WTC11 (cell line): ENCODE data around the gene FLT3. TPM values are rescaled to one million over a fixed set of nuclear protein-coding genes. Genes with fewer than 3 reads are reported as not detected.

ENCODE experiments used
- ATAC-seq: fragments of 200-7000 bp; cut with Tn5 transposase; 2 replicates; pipeline ENCODE4 v1.10.0; 2021; ENCODE audit warnings: mild to moderate bottlenecking, moderate library complexity
- CTCF ChIA-PET: fragments of 300-600 bp; sonication (Branson Sonifier 250); formaldehyde crosslinking; loops from one replicate; lab custom pipeline; 2021; ENCODE audit warnings: antibody characterized with exemption; lab: Charles Lee
- POLR2A ChIA-PET: fragments of 350-600 bp; sonication (Branson Sonifier 250); formaldehyde crosslinking; loops from one replicate; lab custom pipeline; 2021; ENCODE audit warnings: antibody characterized with exemption; lab: Charles Lee
- DNase-seq: peaks from one replicate; pipeline ENCODE4 v3.0.0; 2021; ENCODE audit warnings: low spot score
- H3K27ac Mint-ChIP-seq: 2 replicates; pipeline ENCODE4 v1.8.0; 2021; ENCODE audit warnings: mixed read lengths
- H3K27me3 Mint-ChIP-seq: 2 replicates; pipeline ENCODE4 v1.8.0; 2021; ENCODE audit warnings: low read depth, mild to moderate bottlenecking, moderate library complexity, mixed read lengths
- H3K36me3 Mint-ChIP-seq: 2 replicates; pipeline ENCODE4 v1.8.0; 2021; ENCODE audit warnings: mixed read lengths
- H3K4me1 Mint-ChIP-seq: 2 replicates; pipeline ENCODE4 v1.8.0; 2022; ENCODE audit warnings: mixed read lengths
- H3K4me3 Mint-ChIP-seq: 2 replicates; pipeline ENCODE4 v1.8.0; 2021; ENCODE audit warnings: mild to moderate bottlenecking, moderate library complexity, mixed read lengths
- H3K9me3 Mint-ChIP-seq: 2 replicates; pipeline ENCODE4 v1.8.0; 2021; ENCODE audit warnings: mixed read lengths
- CBFB ChIP-seq: sonication (generic); formaldehyde crosslinking; IDR thresholded peaks from 2 replicates; pipeline ENCODE4 v1.8.1; 2022; ENCODE audit warnings: mild to moderate bottlenecking, low read depth, missing genetic modification reagents
- CREB1 ChIP-seq: sonication (generic); formaldehyde crosslinking; IDR thresholded peaks from 2 replicates; pipeline ENCODE4 v1.8.0; 2023; ENCODE audit warnings: mild to moderate bottlenecking, missing genetic modification reagents
- CREM ChIP-seq: sonication (generic); formaldehyde crosslinking; IDR thresholded peaks from 2 replicates; pipeline ENCODE4 v1.8.1; 2022; ENCODE audit warnings: mild to moderate bottlenecking, missing genetic modification reagents, moderate library complexity
- FOXP4 ChIP-seq: sonication (generic); formaldehyde crosslinking; IDR thresholded peaks from 2 replicates; pipeline ENCODE4 v1.8.0; 2022; ENCODE audit warnings: mild to moderate bottlenecking, missing genetic modification reagents
- HMGA2 ChIP-seq: fragments of 250-450 bp; sonication (Bioruptor Pico); IDR thresholded peaks from 2 replicates; pipeline ENCODE4 v1.4.0; 2021; ENCODE audit warnings: mild to moderate bottlenecking, moderate library complexity
- NFATC4 ChIP-seq: fragments of 250-450 bp; sonication (Bioruptor Pico); IDR thresholded peaks from 2 replicates; pipeline ENCODE4 v1.9.0; 2021; ENCODE audit warnings: mild to moderate bottlenecking
- PREB ChIP-seq: sonication (generic); formaldehyde crosslinking; IDR thresholded peaks from 2 replicates; pipeline ENCODE4 v1.8.1; 2022; ENCODE audit warnings: mild to moderate bottlenecking, missing genetic modification reagents, moderate library complexity, borderline replicate concordance
- RORB ChIP-seq: fragments of 250-450 bp; sonication (Bioruptor Pico); IDR thresholded peaks from 2 replicates; pipeline ENCODE4 v1.9.0; 2021; ENCODE audit warnings: mild to moderate bottlenecking
- TEAD1 ChIP-seq: sonication (generic); formaldehyde crosslinking; IDR thresholded peaks from 2 replicates; pipeline ENCODE4 v1.8.0; 2022; ENCODE audit warnings: mild to moderate bottlenecking, missing genetic modification reagents
- USF2 ChIP-seq: sonication (generic); formaldehyde crosslinking; IDR thresholded peaks from 2 replicates; pipeline ENCODE4 v1.8.1; 2023; ENCODE audit warnings: mild to moderate bottlenecking, missing genetic modification reagents, moderate library complexity
- ZNF121 ChIP-seq: sonication (generic); formaldehyde crosslinking; IDR thresholded peaks from 2 replicates; pipeline ENCODE4 v1.8.0; 2023; ENCODE audit warnings: missing genetic modification reagents
- ZNF219 ChIP-seq: sonication (generic); formaldehyde crosslinking; IDR thresholded peaks from 2 replicates; pipeline ENCODE4 v1.8.0; 2023; ENCODE audit warnings: missing genetic modification reagents, mild to moderate bottlenecking, borderline replicate concordance
- ZNF425 ChIP-seq: fragments of 250-450 bp; sonication (Bioruptor Pico); conservative IDR thresholded peaks from 2 replicates; pipeline ENCODE4 v1.9.0; 2021; ENCODE audit warnings: mild to moderate bottlenecking
- total RNA-seq: library from RNA; stranded (reverse); gene quantifications from 3 replicates; pipeline ENCODE4 v1.2.3, GENCODE V29; 2021

The FLT3 gene
- total RNA-seq, 1 experiment from 2014 or later = 0.15 TPM

- TF ChIP-seq CREB1 (CRISPR knock-in tag) = no peak
- no peak for TF ChIP-seq HMGA2 (CRISPR knock-in tag)
- no peak for TF ChIP-seq ZNF219
- TF ChIP-seq CBFB = no peak
- TF ChIP-seq TEAD1 (CRISPR knock-in tag) = no peak
Measured at GRCh38 chr13:28056426-28056825, 44.0 kb downstream of the FLT3 start.

GRCh38 chr13:28055357-28055756 lies 45.0 kb downstream of the FLT3 start:
- POLR2A ChIA-PET = no interaction called here
- no peaks in the 10 kb centered on the region for H3K36me3 Mint-ChIP-seq

More at GRCh38 chr13:28056426-28056825, 44.0 kb downstream of the FLT3 start:
- no peak overlapping the region for H3K4me3 Mint-ChIP-seq
- H3K27me3 Mint-ChIP-seq = peaks cover 17% of the 10 kb centered on the region
- ChIA-PET POLR2A (interaction anchor here (0.6 kb wide), 1 partner anchor 730 kb away, joined by 3 read pairs; no protein-coding TSS in a partner anchor), CTCF (no interaction called here)
- H3K9me3 Mint-ChIP-seq = no peaks in the 10 kb centered on the region
- peaks cover 27% of the 10 kb centered on the region for H3K4me1 Mint-ChIP-seq
- H3K36me3 Mint-ChIP-seq = no peaks in the 10 kb centered on the region
- no peak for ATAC-seq
- no peak for DNase-seq
- no peak overlapping the region for H3K27ac Mint-ChIP-seq

More at GRCh38 chr13:28055357-28055756, 45.0 kb downstream of the FLT3 start:
- CTCF ChIA-PET = interaction anchor here (0.5 kb wide), 1 partner anchor 71 kb away, joined by 3 read pairs; no protein-coding TSS in a partner anchor
- H3K4me3 Mint-ChIP-seq = no peak overlapping the region
- no peak overlapping the region for H3K27ac Mint-ChIP-seq
- no peak for DNase-seq
- no peak for ATAC-seq
- H3K9me3 Mint-ChIP-seq = no peaks in the 10 kb centered on the region
- TF ChIP-seq ZNF121 (CRISPR knock-in tag) = no peak
- no peak for TF ChIP-seq USF2
- TF ChIP-seq CREM (CRISPR knock-in tag) = no peak
- TF ChIP-seq PREB (CRISPR knock-in tag) = no peak
- TF ChIP-seq ZNF425 (CRISPR knock-in tag) = no peak
- no peak for TF ChIP-seq FOXP4 (CRISPR knock-in tag)
- no peak for TF ChIP-seq RORB (CRISPR knock-in tag)
- TF ChIP-seq NFATC4 (CRISPR knock-in tag) = no peak
- peaks cover 24% of the 10 kb centered on the region for H3K27me3 Mint-ChIP-seq
- H3K4me1 Mint-ChIP-seq = peaks cover 33% of the 10 kb centered on the region
